WTC11 (cell line): ENCODE data around the gene ABHD15. TPM values are rescaled to one million over a fixed set of nuclear protein-coding genes. Genes with fewer than 3 reads are reported as not detected.

ENCODE experiments used
- ATF1 ChIP-seq: sonication (generic); formaldehyde crosslinking; IDR thresholded peaks from 2 replicates; pipeline ENCODE4 v1.8.1; 2023; ENCODE audit warnings: mild to moderate bottlenecking, moderate library complexity, missing genetic modification reagents
- CBFB ChIP-seq: sonication (generic); formaldehyde crosslinking; IDR thresholded peaks from 2 replicates; pipeline ENCODE4 v1.8.1; 2022; ENCODE audit warnings: mild to moderate bottlenecking, low read depth, missing genetic modification reagents
- CDX4 ChIP-seq: fragments of 250-450 bp; sonication (Bioruptor Pico); IDR thresholded peaks from 2 replicates; pipeline ENCODE4 v1.9.0; 2021; ENCODE audit warnings: moderate library complexity, mild to moderate bottlenecking, inconsistent platforms, borderline replicate concordance
- ELF4 ChIP-seq: sonication (generic); formaldehyde crosslinking; IDR thresholded peaks from 2 replicates; pipeline ENCODE4 v1.8.1; 2022; ENCODE audit warnings: low read depth, mild to moderate bottlenecking, moderate library complexity, missing genetic modification reagents
- ERG ChIP-seq: fragments of 250-450 bp; sonication (Bioruptor Pico); IDR thresholded peaks from 2 replicates; pipeline ENCODE4 v1.8.0; 2021; ENCODE audit warnings: mild to moderate bottlenecking
- FOXK1 ChIP-seq: sonication (generic); formaldehyde crosslinking; IDR thresholded peaks from 2 replicates; pipeline ENCODE4 v1.8.0; 2022; ENCODE audit warnings: mild to moderate bottlenecking, moderate library complexity, missing genetic modification reagents
- GRHL2 ChIP-seq: fragments of 250-450 bp; sonication (Bioruptor Pico); IDR thresholded peaks from 2 replicates; pipeline ENCODE4 v1.8.0; 2022; ENCODE audit warnings: mild to moderate bottlenecking, moderate library complexity; ENCODE audit not compliant: insufficient replicate concordance, severe bottlenecking
- JAZF1 ChIP-seq: fragments of 250-450 bp; sonication (Bioruptor Pico); IDR thresholded peaks from 2 replicates; pipeline ENCODE4 v1.9.0; 2021; ENCODE audit warnings: moderate library complexity, mild to moderate bottlenecking, inconsistent platforms
- KAT7 ChIP-seq: sonication (generic); formaldehyde crosslinking; IDR thresholded peaks from 2 replicates; pipeline ENCODE4 v1.8.1; 2023; ENCODE audit warnings: missing genetic modification reagents, mild to moderate bottlenecking, borderline replicate concordance
- MXD4 ChIP-seq: fragments of 250-450 bp; sonication (Bioruptor Pico); IDR thresholded peaks from 2 replicates; pipeline ENCODE4 v1.8.0; 2021; ENCODE audit warnings: mild to moderate bottlenecking, moderate library complexity, borderline replicate concordance
- NFATC4 ChIP-seq: fragments of 250-450 bp; sonication (Bioruptor Pico); IDR thresholded peaks from 2 replicates; pipeline ENCODE4 v1.9.0; 2021; ENCODE audit warnings: mild to moderate bottlenecking
- NR3C1 ChIP-seq: sonication (generic); formaldehyde crosslinking; conservative IDR thresholded peaks from 2 replicates; pipeline ENCODE4 v1.8.1; 2023; ENCODE audit warnings: low read depth, mild to moderate bottlenecking, missing genetic modification reagents
- PRDM15 ChIP-seq: sonication (generic); formaldehyde crosslinking; IDR thresholded peaks from 2 replicates; pipeline ENCODE4 v1.8.0; 2022; ENCODE audit warnings: missing genetic modification reagents
- PRRX2 ChIP-seq: fragments of 250-450 bp; sonication (Bioruptor Pico); IDR thresholded peaks from 2 replicates; pipeline ENCODE4 v1.8.0; 2021; ENCODE audit warnings: mild to moderate bottlenecking
- SMAD3 ChIP-seq: sonication (generic); formaldehyde crosslinking; IDR thresholded peaks from 2 replicates; pipeline ENCODE4 v1.8.0; 2022; ENCODE audit warnings: missing genetic modification reagents, mild to moderate bottlenecking, borderline replicate concordance
- SOX15 ChIP-seq: fragments of 250-450 bp; sonication (Bioruptor Pico); IDR thresholded peaks from 2 replicates; pipeline ENCODE4 v1.9.0; 2021; ENCODE audit warnings: mild to moderate bottlenecking
- SP1 ChIP-seq: sonication (generic); formaldehyde crosslinking; conservative IDR thresholded peaks from 2 replicates; pipeline ENCODE4 v1.8.1; 2022; ENCODE audit warnings: missing genetic modification reagents
- TCF7 ChIP-seq: sonication (generic); formaldehyde crosslinking; IDR thresholded peaks from 2 replicates; pipeline ENCODE4 v1.8.0; 2022; ENCODE audit warnings: mild to moderate bottlenecking, low read depth, missing genetic modification reagents, moderate library complexity
- TEAD1 ChIP-seq: sonication (generic); formaldehyde crosslinking; IDR thresholded peaks from 2 replicates; pipeline ENCODE4 v1.8.0; 2022; ENCODE audit warnings: mild to moderate bottlenecking, missing genetic modification reagents
- TEAD4 ChIP-seq: sonication (generic); formaldehyde crosslinking; IDR thresholded peaks from 2 replicates; pipeline ENCODE4 v1.8.0; 2022; ENCODE audit warnings: mild to moderate bottlenecking, missing genetic modification reagents
- TP53 ChIP-seq: sonication (generic); formaldehyde crosslinking; IDR thresholded peaks from 2 replicates; pipeline ENCODE4 v1.8.1; 2023; ENCODE audit warnings: mild to moderate bottlenecking, missing genetic modification reagents
- USF2 ChIP-seq: sonication (generic); formaldehyde crosslinking; IDR thresholded peaks from 2 replicates; pipeline ENCODE4 v1.8.1; 2023; ENCODE audit warnings: mild to moderate bottlenecking, missing genetic modification reagents, moderate library complexity
- ZNF121 ChIP-seq: sonication (generic); formaldehyde crosslinking; IDR thresholded peaks from 2 replicates; pipeline ENCODE4 v1.8.0; 2023; ENCODE audit warnings: missing genetic modification reagents
- ZNF138 ChIP-seq: sonication (generic); formaldehyde crosslinking; conservative IDR thresholded peaks from 2 replicates; pipeline ENCODE4 v1.8.1; 2022; ENCODE audit warnings: mild to moderate bottlenecking, moderate library complexity, missing genetic modification reagents
- ZNF232 ChIP-seq: sonication (generic); formaldehyde crosslinking; IDR thresholded peaks from 2 replicates; pipeline ENCODE4 v1.8.0; 2022; ENCODE audit warnings: mild to moderate bottlenecking, missing genetic modification reagents
- ZNF263 ChIP-seq: sonication (generic); formaldehyde crosslinking; IDR thresholded peaks from 2 replicates; pipeline ENCODE4 v1.8.1; 2022; ENCODE audit warnings: low read depth, mild to moderate bottlenecking, moderate library complexity, missing genetic modification reagents
- ZNF317 ChIP-seq: sonication (generic); formaldehyde crosslinking; IDR thresholded peaks from 2 replicates; pipeline ENCODE4 v1.8.1; 2023; ENCODE audit warnings: low read depth, mild to moderate bottlenecking, moderate library complexity, missing genetic modification reagents, borderline replicate concordance
- ZNF396 ChIP-seq: fragments of 250-450 bp; sonication (Bioruptor Pico); IDR thresholded peaks from 2 replicates; pipeline ENCODE4 v1.8.0; 2021; ENCODE audit warnings: mild to moderate bottlenecking, moderate library complexity, borderline replicate concordance
- ZNF512 ChIP-seq: sonication (generic); formaldehyde crosslinking; IDR thresholded peaks from 2 replicates; pipeline ENCODE4 v1.8.1; 2022; ENCODE audit warnings: missing genetic modification reagents, borderline replicate concordance
- ZSCAN18 ChIP-seq: fragments of 250-450 bp; sonication (Bioruptor Pico); IDR thresholded peaks from 2 replicates; pipeline ENCODE4 v2.1.2; 2022; ENCODE audit warnings: mild to moderate bottlenecking, moderate library complexity
- total RNA-seq: library from RNA; stranded (reverse); gene quantifications from 3 replicates; pipeline ENCODE4 v1.2.3, GENCODE V29; 2021

ABHD15 gene
- total RNA-seq, 1 experiment from 2014 or later, result 2.8 TPM

GRCh38 chr17:29593591-29594518 lies 27.0 kb upstream of the ABHD15 start (continued):
- TF ChIP-seq PRDM15 (peak; percentile 50; the same call in 1 of the 2 replicates), ATF1 (no peak), FOXK1 (CRISPR knock-in tag) (peak; percentile 48; the same call in 1 of the 2 replicates), ZNF317 (no peak), ERG (CRISPR knock-in tag) (peak; percentile 56; the same call in 1 of the 2 replicates), ZNF121 (CRISPR knock-in tag) (no peak), ZNF263 (CRISPR knock-in tag) (no peak), TEAD1 (CRISPR knock-in tag) (0 out of 2 replicates have a peak, but pooled peaks have one; percentile 40), TP53 (CRISPR knock-in tag) (peak; percentile 70; the same call in 1 of the 2 replicates), SP1 (CRISPR knock-in tag) (peak; percentile 30; the same call in 1 of the 2 replicates), ZNF232 (CRISPR knock-in tag) (no peak), TEAD4 (CRISPR knock-in tag) (peak; percentile 93), NR3C1 (CRISPR knock-in tag) (no peak; the same call in 1 of the 2 replicates), ZSCAN18 (CRISPR knock-in tag) (no peak), ZNF396 (CRISPR knock-in tag) (no peak), GRHL2 (CRISPR knock-in tag) (no peak), JAZF1 (CRISPR knock-in tag) (no peak), ZNF512 (CRISPR knock-in tag) (no peak), NFATC4 (no peak), ZNF138 (no peak), CBFB (CRISPR knock-in tag) (no peak), PRRX2 (peak; percentile 52; the same call in 1 of the 2 replicates), SMAD3 (no peak), TCF7 (CRISPR knock-in tag) (peak; percentile 95), MXD4 (CRISPR knock-in tag) (no peak), CDX4 (CRISPR knock-in tag) (no peak), USF2 (CRISPR knock-in tag) (no peak; the same call in 1 of the 2 replicates), KAT7 (CRISPR knock-in tag) (no peak), SOX15 (CRISPR knock-in tag) (no peak), ELF4 (CRISPR knock-in tag) (no peak)
